CD14-positive monocyte (primary cell): Measurements from ENCODE around the gene BMX. TPM values are rescaled to one million over a fixed set of nuclear protein-coding genes. Genes with fewer than 3 reads are reported as not detected.

Experiments used
- DNase-seq, 3 donors: peaks; one replicate each; pipeline ENCODE4 v3.0.0-alpha.2; 2011 to 2022
- H2AFZ ChIP-seq: 2 replicates; pipeline ENCODE4 v1.6.0; 2012; ENCODE audit warnings: mild to moderate bottlenecking, low read depth, low read length, inconsistent platforms; ENCODE audit not compliant: insufficient read depth, poor library complexity, severe bottlenecking
- H3K27ac ChIP-seq, 2 donors: 1 replicate in 1 of 2; 2 replicates in 1 of 2; pipeline ENCODE4 v1.5.1; 2012 to 2013; ENCODE audit warnings: low read length in 2 of 2, control low read depth in 1 of 2, inconsistent platforms in 1 of 2, low read depth in 1 of 2, mild to moderate bottlenecking in 1 of 2
- H3K27me3 ChIP-seq, 2 donors: one replicate each; pipeline versions ENCODE4 v1.6.0 to v1.6.1; 2011 to 2013; ENCODE audit warnings: low read length in 2 of 2; ENCODE audit not compliant: control insufficient read depth in 2 of 2, insufficient read depth in 2 of 2
- H3K36me3 ChIP-seq, 2 donors: replicated peaks in 1 of 2; 1 replicate in 1 of 2; 2 replicates in 1 of 2; pipeline versions ENCODE4 v1.5.1 to v1.6.1; 2012 to 2013; ENCODE audit warnings: low read length in 2 of 2, control low read depth in 1 of 2, inconsistent platforms in 1 of 2, mild to moderate bottlenecking in 1 of 2; ENCODE audit not compliant: insufficient read depth in 2 of 2, control insufficient read depth in 1 of 2
- H3K4me1 ChIP-seq, 2 donors: 1 replicate in 1 of 2; 2 replicates in 1 of 2; pipeline versions ENCODE4 v1.5.1 to v1.6.1; 2012 to 2013; ENCODE audit warnings: low read length in 2 of 2, control low read depth in 1 of 2, inconsistent platforms in 1 of 2, mild to moderate bottlenecking in 1 of 2, moderate library complexity in 1 of 2; ENCODE audit not compliant: insufficient read depth in 2 of 2, control insufficient read depth in 1 of 2
- H3K4me2 ChIP-seq: replicated peaks from 2 replicates; pipeline ENCODE3; 2012; ENCODE audit warnings: low read length, moderate library complexity, mild to moderate bottlenecking; ENCODE audit not compliant: poor library complexity, severe bottlenecking; ENCODE audit errors: extremely low read depth
- H3K4me3 ChIP-seq, 3 experiments: fragments of 200-600 bp in 1 of 3; sonication (generic) in 1 of 3; replicated peaks in 1 of 3; 1 replicate in 2 of 3; 2 replicates in 1 of 3; pipeline ENCODE4 v1.5.1; 2011 to 2013; ENCODE audit warnings: low read length in 3 of 3, mild to moderate bottlenecking in 3 of 3, control low read depth in 2 of 3, low read depth in 2 of 3, inconsistent platforms in 1 of 3, moderate library complexity in 1 of 3
- H3K79me2 ChIP-seq: 2 replicates; pipeline ENCODE4 v1.6.0; 2012; ENCODE audit warnings: mild to moderate bottlenecking, control low read depth, inconsistent platforms, low read length, moderate library complexity; ENCODE audit not compliant: insufficient read depth
- H3K9ac ChIP-seq: 2 replicates; pipeline ENCODE4 v1.6.0; 2017; ENCODE audit warnings: low read length, mild to moderate bottlenecking; ENCODE audit not compliant: insufficient read depth, poor library complexity, severe bottlenecking
- H3K9me3 ChIP-seq, 2 donors: replicated peaks in 1 of 2; 1 replicate in 1 of 2; 2 replicates in 1 of 2; pipeline versions ENCODE4 v1.5.1 to v1.6.1; 2012 to 2013; ENCODE audit warnings: low read length in 2 of 2, control low read depth in 1 of 2; ENCODE audit not compliant: control insufficient read depth in 1 of 2, insufficient read depth in 1 of 2
- H4K20me1 ChIP-seq: 2 replicates; pipeline ENCODE4 v1.6.0; 2012; ENCODE audit warnings: mild to moderate bottlenecking, low read length, control low read depth, moderate library complexity; ENCODE audit not compliant: insufficient read depth
- H3K27ac Mint-ChIP-seq, 7 donors: one replicate each; pipeline ENCODE4 v1.8.0; 2020; ENCODE audit warnings: mild to moderate bottlenecking in 7 of 7, mixed read lengths in 7 of 7, moderate library complexity in 6 of 7, inconsistent platforms in 2 of 7
- H3K27me3 Mint-ChIP-seq, 3 donors: one replicate each; pipeline ENCODE4 v1.8.0; 2021 to 2022; ENCODE audit warnings: low read depth in 3 of 3, mild to moderate bottlenecking in 3 of 3, mixed read lengths in 3 of 3, moderate library complexity in 3 of 3, inconsistent platforms in 1 of 3
- H3K36me3 Mint-ChIP-seq, 2 donors: one replicate each; pipeline ENCODE4 v1.8.0; 2020; ENCODE audit warnings: mixed read lengths in 2 of 2, inconsistent platforms in 1 of 2, mild to moderate bottlenecking in 1 of 2
- H3K4me1 Mint-ChIP-seq: one replicate; pipeline ENCODE4 v1.8.0; 2020; ENCODE audit warnings: mild to moderate bottlenecking, mixed read lengths
- H3K4me3 Mint-ChIP-seq, 2 donors: one replicate each; pipeline ENCODE4 v1.8.0; 2020; ENCODE audit warnings: mild to moderate bottlenecking in 2 of 2, mixed read lengths in 2 of 2, moderate library complexity in 1 of 2
- H3K9me3 Mint-ChIP-seq, 7 donors: one replicate each; pipeline ENCODE4 v1.8.0; 2020 to 2022; ENCODE audit warnings: mixed read lengths in 7 of 7, mild to moderate bottlenecking in 6 of 7, moderate library complexity in 6 of 7, inconsistent platforms in 2 of 7
- WGBS: methylation state at CpG from one replicate; pipeline ENCODE4 v1.1.5; 2013; ENCODE audit warnings: missing lambda C conversion rate; ENCODE audit not compliant: insufficient coverage; 5-methylcytosine and 5-hydroxymethylcytosine counted together
- intact Hi-C, 2 donors: fragments of 100-400 bp; cut with micrococcal nuclease; formaldehyde crosslinking; loops; one replicate each; pipeline versions ENCODE4 v1.15.0 to v1.15.1; 2023
- polyA plus RNA-seq, 3 donors: library from polyadenylated mRNA; depleted of rRNA in 1 of 3; unstranded in 2 of 3; stranded (reverse) in 1 of 3; fragments of 300-500 nt in 2 of 3; fragments of >200 nt in 1 of 3; fragmentation: Illumina TruSeq in 2 of 3; gene quantifications; 1 replicate in 2 of 3; 2 replicates in 1 of 3; pipeline ENCODE4 v1.2.3, GENCODE V29; 2012 to 2021
- TF ChIP-seq, protein P1 (sequence below): fragments of 200-600 bp; IDR thresholded peaks from one replicate; pipeline ENCODE4 v1.8.0; 2022; ENCODE audit warnings: antibody characterized with exemption, mild to moderate bottlenecking

Gene BMX
- polyA plus RNA-seq, 3 donors = 0.15 to 0.26 (median 0.22) TPM

DNA sequence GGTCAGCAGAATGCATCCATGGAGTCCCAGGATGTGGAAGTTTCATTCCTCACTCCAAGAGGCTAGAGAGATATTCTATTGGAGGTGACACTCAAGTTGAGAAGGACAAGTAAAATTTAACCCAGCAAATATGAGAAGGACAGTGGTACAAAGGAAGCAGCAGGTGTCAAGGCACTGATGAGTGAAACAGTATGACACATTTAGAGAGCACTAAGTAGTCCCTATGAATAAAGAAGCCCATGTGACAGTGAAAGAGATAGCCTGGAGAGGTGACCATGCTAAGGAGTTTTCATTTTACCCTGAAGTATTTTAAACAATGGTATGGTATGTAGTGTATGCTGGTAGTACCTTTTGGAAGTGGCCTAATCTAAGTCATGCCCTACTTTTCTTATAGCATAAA, 9.2 kb downstream of the BMX start:
- Mint-ChIP-seq H3K36me3 (no peaks in the 10 kb centered on the region), H3K9me3 (peaks cover 0 to 2% (median 0%) of the 10 kb centered on the region in 7 donors), H3K27ac (no peak overlapping the region), H3K27me3 (peaks cover 0 to 26% (median 0%) of the 10 kb centered on the region in 3 donors), H3K4me3 (no peak overlapping the region), H3K4me1 (peaks cover 4% of the 10 kb centered on the region)
- no peak overlapping the region for H3K4me3 ChIP-seq
- H3K79me2 ChIP-seq = no peaks in the 10 kb centered on the region
- no peak overlapping the region for H3K4me2 ChIP-seq
- no peak overlapping the region for H3K27ac ChIP-seq
- H4K20me1 ChIP-seq = no peaks in the 10 kb centered on the region
- no peak overlapping the region for H2AFZ ChIP-seq
- H3K4me1 ChIP-seq = peaks cover 0 to 3% of the 10 kb centered on the region in 2 donors
- H3K36me3 ChIP-seq = no peaks in the 10 kb centered on the region
- H3K9ac ChIP-seq = no peak overlapping the region
- DNase-seq = no peak
- TF ChIP-seq, protein P1, sequence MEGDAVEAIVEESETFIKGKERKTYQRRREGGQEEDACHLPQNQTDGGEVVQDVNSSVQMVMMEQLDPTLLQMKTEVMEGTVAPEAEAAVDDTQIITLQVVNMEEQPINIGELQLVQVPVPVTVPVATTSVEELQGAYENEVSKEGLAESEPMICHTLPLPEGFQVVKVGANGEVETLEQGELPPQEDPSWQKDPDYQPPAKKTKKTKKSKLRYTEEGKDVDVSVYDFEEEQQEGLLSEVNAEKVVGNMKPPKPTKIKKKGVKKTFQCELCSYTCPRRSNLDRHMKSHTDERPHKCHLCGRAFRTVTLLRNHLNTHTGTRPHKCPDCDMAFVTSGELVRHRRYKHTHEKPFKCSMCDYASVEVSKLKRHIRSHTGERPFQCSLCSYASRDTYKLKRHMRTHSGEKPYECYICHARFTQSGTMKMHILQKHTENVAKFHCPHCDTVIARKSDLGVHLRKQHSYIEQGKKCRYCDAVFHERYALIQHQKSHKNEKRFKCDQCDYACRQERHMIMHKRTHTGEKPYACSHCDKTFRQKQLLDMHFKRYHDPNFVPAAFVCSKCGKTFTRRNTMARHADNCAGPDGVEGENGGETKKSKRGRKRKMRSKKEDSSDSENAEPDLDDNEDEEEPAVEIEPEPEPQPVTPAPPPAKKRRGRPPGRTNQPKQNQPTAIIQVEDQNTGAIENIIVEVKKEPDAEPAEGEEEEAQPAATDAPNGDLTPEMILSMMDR = no peak
- peaks cover 0 to 62% of the 10 kb centered on the region in 2 donors for H3K27me3 ChIP-seq
- intact Hi-C loops = no loop called here
- no peaks in the 10 kb centered on the region for H3K9me3 ChIP-seq

DNA sequence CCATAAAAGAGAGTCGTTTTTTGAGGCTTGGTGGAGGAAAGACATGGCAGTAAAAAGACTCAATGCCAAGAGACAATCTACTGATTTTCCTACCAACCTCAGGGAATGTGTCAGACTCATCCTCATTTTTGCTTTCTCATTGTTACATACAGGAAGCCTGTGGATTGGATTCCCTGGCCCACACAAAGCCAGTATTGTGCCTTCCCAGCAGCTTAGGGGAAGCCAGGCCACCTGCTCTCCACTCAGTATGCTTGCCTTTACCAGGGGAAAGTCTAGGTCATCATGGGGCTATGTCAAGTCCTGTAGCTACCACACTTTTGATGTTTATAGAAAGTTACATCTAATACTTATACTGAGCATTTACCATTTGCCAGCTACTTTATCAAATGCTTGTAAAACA, 11.0 kb downstream of the BMX start:
- H3K27ac ChIP-seq = no peak overlapping the region
- H2AFZ ChIP-seq = no peak overlapping the region
- H3K4me2 ChIP-seq = no peak overlapping the region
- H3K4me3 ChIP-seq = no peak overlapping the region
- H3K4me1 ChIP-seq = no peaks in the 10 kb centered on the region
- TF ChIP-seq, protein P1 = no peak
- peaks cover 0 to 25% (median 0%) of the 10 kb centered on the region in 3 donors for H3K27me3 Mint-ChIP-seq
- no peak overlapping the region for H3K9ac ChIP-seq
- peaks cover 0 to 2% (median 0%) of the 10 kb centered on the region in 7 donors for H3K9me3 Mint-ChIP-seq
- DNase-seq = no peak
- no peaks in the 10 kb centered on the region for H4K20me1 ChIP-seq
- H3K4me1 Mint-ChIP-seq = peaks cover 5% of the 10 kb centered on the region
- H3K79me2 ChIP-seq = no peaks in the 10 kb centered on the region
- no peaks in the 10 kb centered on the region for H3K36me3 ChIP-seq
- peaks cover 0 to 56% of the 10 kb centered on the region in 2 donors for H3K27me3 ChIP-seq
- intact Hi-C loops = no loop called here
- no peak overlapping the region for H3K27ac Mint-ChIP-seq
- no peaks in the 10 kb centered on the region for H3K36me3 Mint-ChIP-seq
- no CpG with 5 or more reads among the region's 1 CpG for WGBS
- H3K4me3 Mint-ChIP-seq = no peak overlapping the region
- no peaks in the 10 kb centered on the region for H3K9me3 ChIP-seq
